ENCODE data around the gene SLC25A41. TPM values are rescaled to one million over a fixed set of nuclear protein-coding genes. Genes with fewer than 3 reads are reported as not detected.
A peak's percentile ranks its signal among the peaks of the same experiment; 100 is the strongest.

SLC25A41 gene
- total RNA-seq (0.29 and 0.30 TPM in 2 replicates), polyA plus RNA-seq (0.07 and 0.48 TPM in 2 replicates), polyA minus RNA-seq (0.29 TPM in 1 of 2 replicates, not detected in the other)
- 0.09 TPM for total RNA-seq (2013)

DNA sequence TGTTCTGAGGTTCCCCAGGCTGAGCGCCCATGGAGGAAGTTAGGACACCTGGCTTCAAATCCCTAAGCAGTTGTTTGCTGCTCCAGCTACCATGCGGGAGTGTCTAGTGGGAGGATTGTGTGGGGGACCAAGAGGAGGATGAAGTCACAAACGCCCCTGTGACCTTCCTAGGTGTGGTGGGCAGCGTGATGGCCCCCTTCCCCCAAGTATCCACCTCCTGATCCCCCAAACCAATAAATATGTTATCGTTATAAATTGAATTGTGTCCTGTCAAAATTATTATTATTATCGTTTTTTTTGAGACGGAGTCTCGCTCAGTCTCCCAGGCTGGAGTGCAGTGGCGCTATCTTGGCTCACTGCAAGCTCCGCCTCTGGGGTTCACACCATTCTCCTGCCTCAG, at the start of gene SLC25A41:
TSS of gene SLC25A41 (minus strand) at position 101 of the 400 bp plus-strand sequence. CDS start at position 31, 70 bp downstream.
- H3K4me3 ChIP-seq (ENCODE audit: control extremely low read depth in 1 of 5, extremely low read depth in 1 of 5, insufficient read depth in 1 of 5, low read depth in 2 of 5, low read length in 4 of 5), result no peak within 1 kb of the TSS
- no peaks in the 10 kb centered on the region for H3K36me3 ChIP-seq (replicated peaks in 1 of 2; ENCODE audit: control extremely low read depth in 1 of 2, control insufficient read depth in 1 of 2, extremely low read depth in 1 of 2, insufficient read depth in 2 of 2, low read length in 1 of 2)
- H3K79me2 ChIP-seq (ENCODE audit: control insufficient read depth, insufficient read depth, low read length), result no peaks in the 10 kb centered on the region
- 93% methylated on average over 4 of the region's 10 CpGs for WGBS (ENCODE audit: insufficient coverage)
- intact Hi-C loops (cut with micrococcal nuclease), result no loop called here
- no peaks in the 10 kb centered on the region for H3K4me1 Mint-ChIP-seq
- H2AFZ ChIP-seq (ENCODE audit: insufficient read depth, low read depth, low read length, poor library complexity, severe bottlenecking), result no peak within 1 kb of the TSS
- POLR2A ChIA-PET, result no interaction called here
- peaks cover 0 to 6% (median 0%) of the 10 kb centered on the region in 3 donors for H3K9me3 ChIP-seq (ENCODE audit: control extremely low read depth in 1 of 3, control insufficient read depth in 2 of 3, insufficient read depth in 1 of 3, low read length in 2 of 3)
- H3K27ac ChIP-seq (ENCODE audit: low read length in 2 of 2), result no peak within 1 kb of the TSS
- peaks cover 0 to 5% of the 10 kb centered on the region in 2 donors for H3K4me1 ChIP-seq (ENCODE audit: control insufficient read depth in 2 of 2, insufficient read depth in 2 of 2, low read length in 2 of 2)
- no peak for ATAC-seq (ENCODE audit: low read depth)
- no peak within 1 kb of the TSS for H3K9ac ChIP-seq (ENCODE audit: low read length)
- no peak within 1 kb of the TSS for H3K4me2 ChIP-seq (replicated peaks; ENCODE audit: low read depth, low read length, poor library complexity, severe bottlenecking)
- no peaks in the 10 kb centered on the region for H3K27me3 Mint-ChIP-seq
- TF ChIP-seq, protein P1, sequence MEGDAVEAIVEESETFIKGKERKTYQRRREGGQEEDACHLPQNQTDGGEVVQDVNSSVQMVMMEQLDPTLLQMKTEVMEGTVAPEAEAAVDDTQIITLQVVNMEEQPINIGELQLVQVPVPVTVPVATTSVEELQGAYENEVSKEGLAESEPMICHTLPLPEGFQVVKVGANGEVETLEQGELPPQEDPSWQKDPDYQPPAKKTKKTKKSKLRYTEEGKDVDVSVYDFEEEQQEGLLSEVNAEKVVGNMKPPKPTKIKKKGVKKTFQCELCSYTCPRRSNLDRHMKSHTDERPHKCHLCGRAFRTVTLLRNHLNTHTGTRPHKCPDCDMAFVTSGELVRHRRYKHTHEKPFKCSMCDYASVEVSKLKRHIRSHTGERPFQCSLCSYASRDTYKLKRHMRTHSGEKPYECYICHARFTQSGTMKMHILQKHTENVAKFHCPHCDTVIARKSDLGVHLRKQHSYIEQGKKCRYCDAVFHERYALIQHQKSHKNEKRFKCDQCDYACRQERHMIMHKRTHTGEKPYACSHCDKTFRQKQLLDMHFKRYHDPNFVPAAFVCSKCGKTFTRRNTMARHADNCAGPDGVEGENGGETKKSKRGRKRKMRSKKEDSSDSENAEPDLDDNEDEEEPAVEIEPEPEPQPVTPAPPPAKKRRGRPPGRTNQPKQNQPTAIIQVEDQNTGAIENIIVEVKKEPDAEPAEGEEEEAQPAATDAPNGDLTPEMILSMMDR (IDR thresholded peaks at IDR 0.05), result no peak
- no peak for TF ChIP-seq EZH2 (IDR thresholded peaks at IDR 0.05; ENCODE audit: borderline replicate concordance, insufficient read depth, low read depth, low read length, poor library complexity, severe bottlenecking)
- H3K9me3 Mint-ChIP-seq (ENCODE audit: insufficient read depth), result no peaks in the 10 kb centered on the region
- H3K27me3 ChIP-seq (replicated peaks in 1 of 4; ENCODE audit: control extremely low read depth in 1 of 4, control insufficient read depth in 3 of 4, insufficient read depth in 4 of 4, low read length in 3 of 4), result no peaks in the 10 kb centered on the region
- H4K20me1 ChIP-seq (ENCODE audit: control insufficient read depth, insufficient read depth, low read length, poor library complexity, severe bottlenecking), result no peaks in the 10 kb centered on the region
- DNase-seq, result no peak
- CTCF ChIA-PET, result no interaction called here
- no peak within 1 kb of the TSS for H3K4me3 Mint-ChIP-seq
- H3K27ac Mint-ChIP-seq, result no peak within 1 kb of the TSS

GRCh38 chr19:6483235-6483634, 49.7 kb upstream of the SLC25A41 start:
- H3K4me3 Mint-ChIP-seq, result no peak overlapping the region

More at GRCh38 chr19:6483235-6483634, 49.7 kb upstream of the SLC25A41 start:
- Mint-ChIP-seq H3K4me1 (peaks cover 26% of the 10 kb centered on the region), H3K27ac (peak overlapping the region; percentile 95), H3K9me3 (ENCODE audit: insufficient read depth) (no peaks in the 10 kb centered on the region), H3K27me3 (no peaks in the 10 kb centered on the region)
- 94% methylated on average over 3 of the region's 3 CpGs for WGBS (ENCODE audit: insufficient coverage)
- Histone ChIP-seq H3K79me2 (ENCODE audit: control insufficient read depth, insufficient read depth, low read length) (peaks cover 47% of the 10 kb centered on the region), H3K4me1 (ENCODE audit: control insufficient read depth in 2 of 2, insufficient read depth in 2 of 2, low read length in 2 of 2) (peaks cover 13 to 23% of the 10 kb centered on the region in 2 donors), H3K4me3 (ENCODE audit: control extremely low read depth in 1 of 5, extremely low read depth in 1 of 5, insufficient read depth in 1 of 5, low read depth in 2 of 5, low read length in 4 of 5) (no peak overlapping the region), H3K36me3 (replicated peaks in 1 of 2; ENCODE audit: control extremely low read depth in 1 of 2, control insufficient read depth in 1 of 2, extremely low read depth in 1 of 2, insufficient read depth in 2 of 2, low read length in 1 of 2) (peaks cover 0 to 15% of the 10 kb centered on the region in 2 experiments), H4K20me1 (ENCODE audit: control insufficient read depth, insufficient read depth, low read length, poor library complexity, severe bottlenecking) (no peaks in the 10 kb centered on the region), H3K9me3 (ENCODE audit: control extremely low read depth in 1 of 3, control insufficient read depth in 2 of 3, insufficient read depth in 1 of 3, low read length in 2 of 3) (no peaks in the 10 kb centered on the region), H3K27me3 (replicated peaks in 1 of 4; ENCODE audit: control extremely low read depth in 1 of 4, control insufficient read depth in 3 of 4, insufficient read depth in 4 of 4, low read length in 3 of 4) (no peaks in the 10 kb centered on the region), H2AFZ (ENCODE audit: insufficient read depth, low read depth, low read length, poor library complexity, severe bottlenecking) (no peak overlapping the region), H3K27ac (ENCODE audit: low read length in 2 of 2) (no peak overlapping the region), H3K4me2 (replicated peaks; ENCODE audit: low read depth, low read length, poor library complexity, severe bottlenecking) (no peak overlapping the region), H3K9ac (ENCODE audit: low read length) (no peak overlapping the region)
- intact Hi-C loops (cut with micrococcal nuclease), result loop anchor here (5.0 kb wide), 1 partner anchor 111 kb away; the partner anchor contains the start of gene ALKBH7
- ATAC-seq (ENCODE audit: low read depth), result no peak
- ChIA-PET CTCF (interaction anchor here (2.3 kb wide), 1 partner anchor 150 kb away, joined by 7 read pairs; no protein-coding TSS in a partner anchor), POLR2A (no interaction called here)
- DNase-seq, result no peak
- TF ChIP-seq EZH2 (IDR thresholded peaks at IDR 0.05; ENCODE audit: borderline replicate concordance, insufficient read depth, low read depth, low read length, poor library complexity, severe bottlenecking), result no peak
- TF ChIP-seq, protein P1 (IDR thresholded peaks at IDR 0.05), result no peak

Measured in B cell (primary cell).